ENCODE results near the gene MRPL49.

The MRPL49 gene

GRCh38 chr11:65121865-65122696, at the start of gene MRPL49, which contains the start of gene FAU:
MRPL49 (plus strand) TSS chr11:65122321; CDS start chr11:65122347, 26 bp downstream.
FAU (minus strand) TSS chr11:65122134; CDS start chr11:65121813, 321 bp downstream.
- Histone ChIP-seq H3K27me3 (ENCODE audit: control insufficient read depth, insufficient read depth, low read length) (no peaks in the 10 kb centered on the region), H3K4me1 (ENCODE audit: control insufficient read depth, insufficient read depth, low read length) (no peaks in the 10 kb centered on the region), H3K36me3 (ENCODE audit: control insufficient read depth, insufficient read depth, low read length) (peaks cover 31% of the 10 kb centered on the region; the same call in 1 of the 2 replicates), H3K4me3 (ENCODE audit: low read length) (peak within 1 kb of the TSS; percentile 87), H3K9me3 (ENCODE audit: control insufficient read depth, insufficient read depth, low read length) (no peaks in the 10 kb centered on the region), H3K27ac (ENCODE audit: low read length) (no peak within 1 kb of the TSS)
- WGBS (ENCODE audit: insufficient coverage, insufficient read length): no CpG with 5 or more reads among the region's 64 CpGs
- peak; percentile 98 for DNase-seq (ENCODE audit: low read depth, low spot score)

DNA sequence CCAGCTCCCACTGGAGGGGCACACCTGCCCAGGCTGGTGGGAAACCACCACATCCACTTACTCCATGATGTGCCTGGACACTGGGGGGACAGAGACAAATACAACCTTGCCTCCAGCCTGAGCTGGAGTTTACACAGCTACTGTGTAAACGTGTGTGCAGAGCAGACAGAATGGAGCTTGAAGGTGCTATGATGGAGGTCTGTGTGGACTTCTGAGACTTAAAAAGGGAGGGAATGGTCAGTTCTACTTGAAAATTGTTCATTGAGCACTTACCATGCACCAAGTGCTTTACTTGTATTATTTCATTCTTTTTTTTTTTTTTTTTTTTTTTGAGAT, 49.5 kb upstream of the MRPL49 start:
- H3K27me3 ChIP-seq (ENCODE audit: control insufficient read depth, insufficient read depth, low read length): no peaks in the 10 kb centered on the region
- no peaks in the 10 kb centered on the region for H3K9me3 ChIP-seq (ENCODE audit: control insufficient read depth, insufficient read depth, low read length)
- no peaks in the 10 kb centered on the region for H3K4me1 ChIP-seq (ENCODE audit: control insufficient read depth, insufficient read depth, low read length)
- H3K27ac ChIP-seq (ENCODE audit: low read length): no peak overlapping the region
- WGBS (ENCODE audit: insufficient coverage, insufficient read length): no CpG with 5 or more reads among the region's 1 CpG
- no peak for DNase-seq (ENCODE audit: low read depth, low spot score)
- H3K36me3 ChIP-seq (ENCODE audit: control insufficient read depth, insufficient read depth, low read length): 0 out of 2 replicates have a peak, but pooled peaks cover 3% of the 10 kb centered on the region
- no peak overlapping the region for H3K4me3 ChIP-seq (ENCODE audit: low read length)

DNA sequence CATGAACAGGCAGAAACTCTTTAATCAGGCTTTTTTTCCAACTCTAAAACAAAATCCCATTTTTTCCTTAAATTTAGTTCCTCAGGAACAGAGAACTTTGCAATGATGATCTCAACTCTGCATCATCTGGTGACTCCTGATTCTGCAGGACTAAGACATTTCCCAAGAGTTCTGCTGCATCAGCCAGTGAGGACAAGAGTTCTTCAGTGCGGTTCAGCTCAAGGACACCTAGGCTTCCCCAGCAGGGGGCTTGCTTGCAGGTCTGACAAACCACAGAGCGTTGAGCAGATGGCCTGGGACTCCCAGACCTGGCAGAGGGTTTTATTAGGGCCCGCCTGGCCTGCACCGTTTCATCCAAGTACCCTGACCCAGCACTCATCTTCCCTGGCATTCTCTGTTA, 44.7 kb upstream of the MRPL49 start:
- H3K4me3 ChIP-seq (ENCODE audit: low read length): no peak overlapping the region
- no CpG with 5 or more reads among the region's 4 CpGs for WGBS (ENCODE audit: insufficient coverage, insufficient read length)
- H3K9me3 ChIP-seq (ENCODE audit: control insufficient read depth, insufficient read depth, low read length): no peaks in the 10 kb centered on the region
- peaks cover 18% of the 10 kb centered on the region for H3K36me3 ChIP-seq (ENCODE audit: control insufficient read depth, insufficient read depth, low read length)
- H3K27me3 ChIP-seq (ENCODE audit: control insufficient read depth, insufficient read depth, low read length): no peaks in the 10 kb centered on the region
- no peak overlapping the region for H3K27ac ChIP-seq (ENCODE audit: low read length)
- no peak for DNase-seq (ENCODE audit: low read depth, low spot score)
- no peaks in the 10 kb centered on the region for H3K4me1 ChIP-seq (ENCODE audit: control insufficient read depth, insufficient read depth, low read length)

DNA sequence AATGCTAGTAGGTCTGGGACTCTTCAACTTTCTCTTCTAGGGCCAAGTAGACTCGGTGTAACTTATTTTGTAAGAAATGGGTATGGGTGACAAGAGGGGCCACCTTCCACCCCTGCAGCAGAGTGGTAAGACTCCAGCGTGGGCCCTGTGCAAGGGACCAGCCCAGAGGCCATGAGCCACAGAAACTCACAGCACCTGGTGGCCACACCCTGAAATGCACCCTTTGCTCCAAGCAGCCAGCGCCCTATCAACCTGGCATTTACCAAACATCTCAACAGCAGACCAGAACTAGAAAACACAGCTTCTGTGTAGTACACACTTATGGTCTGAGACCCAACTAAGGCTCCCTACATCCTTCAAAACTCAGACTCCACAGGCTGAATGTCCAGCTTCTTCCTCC, 44.0 kb upstream of the MRPL49 start:
- Histone ChIP-seq H3K4me1 (ENCODE audit: control insufficient read depth, insufficient read depth, low read length) (no peaks in the 10 kb centered on the region), H3K27ac (ENCODE audit: low read length) (no peak overlapping the region), H3K36me3 (ENCODE audit: control insufficient read depth, insufficient read depth, low read length) (peaks cover 18% of the 10 kb centered on the region), H3K9me3 (ENCODE audit: control insufficient read depth, insufficient read depth, low read length) (no peaks in the 10 kb centered on the region), H3K4me3 (ENCODE audit: low read length) (no peak overlapping the region), H3K27me3 (ENCODE audit: control insufficient read depth, insufficient read depth, low read length) (no peaks in the 10 kb centered on the region)
- DNase-seq (ENCODE audit: low read depth, low spot score): peak; percentile 33
- no CpG with 5 or more reads among the region's 3 CpGs for WGBS (ENCODE audit: insufficient coverage, insufficient read length)

DNA sequence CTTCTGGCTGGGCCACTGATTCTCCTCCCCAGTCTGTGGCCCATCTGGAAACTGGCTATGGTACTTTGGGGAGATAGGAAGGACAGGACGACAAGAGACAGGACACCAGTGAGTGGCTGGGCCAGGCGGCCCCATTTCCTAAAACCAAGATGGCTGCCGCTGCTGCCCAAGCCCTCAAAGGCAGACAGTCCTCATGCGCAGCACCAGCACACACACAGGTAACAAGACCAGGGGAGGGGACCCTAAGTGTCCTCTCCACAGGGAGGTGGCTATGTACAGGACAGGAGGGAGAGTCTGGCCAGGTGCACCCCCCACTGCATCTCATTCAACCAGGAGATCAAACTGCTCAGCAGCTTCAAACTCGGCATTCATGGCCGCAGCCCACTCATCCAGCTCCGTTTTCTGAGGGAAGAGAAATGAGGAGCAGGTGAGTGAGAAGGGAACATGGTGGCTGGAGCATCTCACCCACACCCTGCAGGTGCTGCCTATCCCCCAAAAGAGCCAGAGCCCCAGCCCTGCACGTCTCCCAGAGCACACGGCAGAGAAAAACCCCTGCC, 43.3 kb upstream of the MRPL49 start:
- no peak for DNase-seq (ENCODE audit: low read depth, low spot score)
- Histone ChIP-seq H3K36me3 (ENCODE audit: control insufficient read depth, insufficient read depth, low read length) (peaks cover 18% of the 10 kb centered on the region), H3K4me3 (ENCODE audit: low read length) (no peak overlapping the region), H3K9me3 (ENCODE audit: control insufficient read depth, insufficient read depth, low read length) (no peaks in the 10 kb centered on the region), H3K27ac (ENCODE audit: low read length) (no peak overlapping the region), H3K4me1 (ENCODE audit: control insufficient read depth, insufficient read depth, low read length) (no peaks in the 10 kb centered on the region), H3K27me3 (ENCODE audit: control insufficient read depth, insufficient read depth, low read length) (no peaks in the 10 kb centered on the region)
- WGBS (ENCODE audit: insufficient coverage, insufficient read length): no CpG with 5 or more reads among the region's 9 CpGs

DNA sequence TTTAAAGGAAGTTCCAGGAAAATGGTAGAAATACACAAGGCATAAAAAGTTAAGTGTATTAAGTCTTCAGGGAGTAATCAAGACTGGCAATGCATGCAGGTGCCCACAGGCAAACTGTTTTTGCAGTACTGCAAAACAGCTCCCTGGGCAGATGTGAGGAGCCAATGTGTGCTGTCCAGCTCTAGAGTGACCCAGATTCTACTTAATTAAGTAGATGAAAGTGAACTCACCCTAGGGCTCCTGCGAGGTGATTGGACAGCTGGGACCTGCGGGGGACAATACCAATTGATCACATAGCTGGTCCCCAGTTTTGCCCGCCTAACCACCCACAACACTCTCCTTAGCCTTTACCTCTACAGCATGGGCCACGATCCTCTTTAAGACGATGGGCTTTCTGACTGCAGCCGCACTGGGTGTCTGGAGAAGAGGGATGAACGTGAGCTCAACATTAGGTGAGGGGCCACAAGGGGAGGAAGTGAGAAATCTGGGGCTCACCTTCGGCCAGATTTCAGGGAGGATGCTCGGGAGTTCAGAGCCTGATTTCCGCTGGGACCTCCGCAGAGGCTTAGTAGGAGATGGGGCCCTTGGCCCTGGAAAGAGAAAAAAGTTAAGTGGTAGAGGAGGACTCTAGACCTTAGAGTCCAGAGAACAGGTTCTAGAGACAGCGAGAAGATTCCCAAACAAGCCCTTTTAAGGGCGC, 38.8 kb upstream of the MRPL49 start:
- no peak for DNase-seq (ENCODE audit: low read depth, low spot score)
- peak overlapping the region; percentile 94 for H3K4me3 ChIP-seq (ENCODE audit: low read length)
- H3K9me3 ChIP-seq (ENCODE audit: control insufficient read depth, insufficient read depth, low read length): no peaks in the 10 kb centered on the region
- no peaks in the 10 kb centered on the region for H3K27me3 ChIP-seq (ENCODE audit: control insufficient read depth, insufficient read depth, low read length)
- no peaks in the 10 kb centered on the region for H3K4me1 ChIP-seq (ENCODE audit: control insufficient read depth, insufficient read depth, low read length)
- H3K36me3 ChIP-seq (ENCODE audit: control insufficient read depth, insufficient read depth, low read length): peaks cover 23% of the 10 kb centered on the region
- H3K27ac ChIP-seq (ENCODE audit: low read length): no peak overlapping the region
- no CpG with 5 or more reads among the region's 13 CpGs for WGBS (ENCODE audit: insufficient coverage, insufficient read length)

- no CpG with 5 or more reads among the region's 79 CpGs for WGBS (ENCODE audit: insufficient coverage, insufficient read length)
- peak; percentile 89 for DNase-seq (ENCODE audit: low read depth, low spot score)
- H3K36me3 ChIP-seq (ENCODE audit: control insufficient read depth, insufficient read depth, low read length): peaks cover 19% of the 10 kb centered on the region
- no peaks in the 10 kb centered on the region for H3K27me3 ChIP-seq (ENCODE audit: control insufficient read depth, insufficient read depth, low read length)
- no peaks in the 10 kb centered on the region for H3K4me1 ChIP-seq (ENCODE audit: control insufficient read depth, insufficient read depth, low read length)
- no peak within 1 kb of the TSS for H3K27ac ChIP-seq (ENCODE audit: low read length)
- H3K4me3 ChIP-seq (ENCODE audit: low read length): peak within 1 kb of the TSS; percentile 94
- H3K9me3 ChIP-seq (ENCODE audit: control insufficient read depth, insufficient read depth, low read length): no peaks in the 10 kb centered on the region
Observed at GRCh38 chr11:65083834-65084597, 38.1 kb upstream of the MRPL49 start, which contains the start of the genes CDCA5 and ZFPL1. CDCA5 (minus strand) TSS chr11:65084040; CDS start chr11:65083978, 62 bp downstream. ZFPL1 (plus strand) TSS chr11:65084222; CDS start chr11:65084699, 477 bp downstream.

DNA sequence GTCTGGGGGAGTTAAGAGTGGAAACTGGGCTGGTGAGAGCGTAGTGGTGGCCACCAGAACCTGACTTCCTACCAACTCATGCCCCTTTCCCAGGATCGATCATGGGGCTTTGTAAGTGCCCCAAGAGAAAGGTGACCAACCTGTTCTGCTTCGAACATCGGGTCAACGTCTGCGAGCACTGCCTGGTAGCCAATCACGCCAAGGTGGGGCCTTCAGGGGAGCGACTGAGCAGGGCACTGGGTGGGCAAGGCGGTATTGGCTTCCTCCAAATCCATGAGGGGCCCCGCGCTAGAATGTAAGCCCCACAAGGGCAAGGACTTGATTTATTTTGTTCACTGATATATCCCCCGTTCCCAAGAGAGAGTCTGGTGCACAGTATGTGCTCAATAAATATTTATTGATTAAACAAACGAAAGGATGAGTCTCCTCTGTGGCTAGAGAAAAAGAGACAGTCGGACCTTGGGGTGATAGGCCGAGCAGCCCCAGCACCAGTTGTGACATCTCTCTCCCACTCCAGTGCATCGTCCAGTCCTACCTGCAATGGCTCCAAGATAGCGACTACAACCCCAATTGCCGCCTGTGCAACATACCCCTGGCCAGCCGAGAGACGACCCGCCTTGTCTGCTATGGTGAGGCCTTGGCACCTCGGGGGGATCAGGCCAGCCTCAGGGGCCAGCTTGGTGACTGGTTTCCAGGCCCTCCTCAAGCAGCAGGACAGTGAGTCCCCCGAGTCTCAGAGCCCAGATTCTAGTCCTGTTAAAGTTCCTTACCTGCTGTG, 37.3 kb upstream of the MRPL49 start:
- Histone ChIP-seq H3K4me3 (ENCODE audit: low read length) (peak overlapping the region; percentile 94), H3K27ac (ENCODE audit: low read length) (no peak overlapping the region), H3K4me1 (ENCODE audit: control insufficient read depth, insufficient read depth, low read length) (no peaks in the 10 kb centered on the region), H3K27me3 (ENCODE audit: control insufficient read depth, insufficient read depth, low read length) (no peaks in the 10 kb centered on the region), H3K9me3 (ENCODE audit: control insufficient read depth, insufficient read depth, low read length) (no peaks in the 10 kb centered on the region), H3K36me3 (ENCODE audit: control insufficient read depth, insufficient read depth, low read length) (peaks cover 17% of the 10 kb centered on the region)
- no peak for DNase-seq (ENCODE audit: low read depth, low spot score)
- no CpG with 5 or more reads among the region's 23 CpGs for WGBS (ENCODE audit: insufficient coverage, insufficient read length)

GRCh38 chr11:65085446-65085845, 36.7 kb upstream of the MRPL49 start:
- Histone ChIP-seq H3K27ac (ENCODE audit: low read length) (no peak overlapping the region), H3K36me3 (ENCODE audit: control insufficient read depth, insufficient read depth, low read length) (peaks cover 15% of the 10 kb centered on the region), H3K9me3 (ENCODE audit: control insufficient read depth, insufficient read depth, low read length) (no peaks in the 10 kb centered on the region), H3K27me3 (ENCODE audit: control insufficient read depth, insufficient read depth, low read length) (no peaks in the 10 kb centered on the region), H3K4me3 (ENCODE audit: low read length) (no peak overlapping the region), H3K4me1 (ENCODE audit: control insufficient read depth, insufficient read depth, low read length) (no peaks in the 10 kb centered on the region)
- WGBS (ENCODE audit: insufficient coverage, insufficient read length): no CpG with 5 or more reads among the region's 4 CpGs
- no peak for DNase-seq (ENCODE audit: low read depth, low spot score)

Data from iPS DF 6.9 (cell line).